GM12878 (cell line): Measurements from ENCODE around the gene KPNA1. TPM values are rescaled to one million over a fixed set of nuclear protein-coding genes. Genes with fewer than 3 reads are reported as not detected.

Source experiments
- ASH2L ChIP-seq: fragments of 300-600, 200-600 bp; sonication (generic); IDR thresholded peaks from 2 replicates; pipeline ENCODE4 v1.6.1; 2017; ENCODE audit warnings: low read depth, mild to moderate bottlenecking, borderline replicate concordance
- ATF3 ChIP-seq: IDR thresholded peaks from 2 replicates; pipeline ENCODE4 v1.6.1; 2011; ENCODE audit warnings: low read depth, mild to moderate bottlenecking, low read length, moderate library complexity, borderline replicate concordance; ENCODE audit errors: extremely low read depth
- BACH1 ChIP-seq: fragments of 450-650 bp; IDR thresholded peaks from 2 replicates; pipeline ENCODE4 v1.6.1; 2017; ENCODE audit warnings: mild to moderate bottlenecking, borderline replicate concordance
- CBFB ChIP-seq: IDR thresholded peaks from 2 replicates; pipeline ENCODE4 v1.6.1; 2016; ENCODE audit warnings: antibody characterized with exemption, low read depth
- CEBPB ChIP-seq, 2 experiments: fragments of 150-350 bp in 1 of 2; IDR thresholded peaks; 2 replicates each; pipeline ENCODE4 v1.6.1; 2012 to 2014; ENCODE audit warnings: low read depth in 2 of 2, low read length in 2 of 2, borderline replicate concordance in 1 of 2, inconsistent platforms in 1 of 2
- CHD2 ChIP-seq: IDR thresholded peaks from 2 replicates; pipeline ENCODE4 v1.6.1; 2011; ENCODE audit warnings: low read depth, low read length, improper control_type of control experiment, borderline replicate concordance
- CHD4 ChIP-seq: fragments of 200-600 bp; sonication (generic); IDR thresholded peaks from 2 replicates; pipeline ENCODE4 v1.6.1; 2016; ENCODE audit warnings: mild to moderate bottlenecking
- DPF2 ChIP-seq: fragments of 450-650 bp; IDR thresholded peaks from 2 replicates; pipeline ENCODE4 v1.6.1; 2017; ENCODE audit warnings: mild to moderate bottlenecking
- EED ChIP-seq: sonication (generic); IDR thresholded peaks from 2 replicates; pipeline ENCODE4 v1.6.1; 2016; ENCODE audit warnings: antibody characterized with exemption, low read depth
- EP300 ChIP-seq, 2 experiments: fragments of 150-350 bp in 1 of 2; IDR thresholded peaks; 2 replicates each; pipeline ENCODE4 v1.6.1; 2011 to 2012; ENCODE audit warnings: low read depth in 2 of 2, low read length in 2 of 2, borderline replicate concordance in 1 of 2, improper control_type of control experiment in 1 of 2, inconsistent platforms in 1 of 2; ENCODE audit not compliant: control insufficient read depth in 1 of 2
- GATAD2B ChIP-seq: fragments of 450-650 bp; conservative IDR thresholded peaks from 2 replicates; pipeline ENCODE4 v1.6.1; 2017; ENCODE audit warnings: low read depth, mild to moderate bottlenecking, moderate library complexity
- IKZF1 ChIP-seq: fragments of 450-650 bp; conservative IDR thresholded peaks from 2 replicates; pipeline ENCODE4 v1.6.1; 2017; ENCODE audit warnings: antibody characterized with exemption, mild to moderate bottlenecking
- NR2C1 ChIP-seq: fragments of 450-650 bp; IDR thresholded peaks from 2 replicates; pipeline ENCODE4 v1.6.1; 2017; ENCODE audit warnings: antibody characterized with exemption, mild to moderate bottlenecking, moderate library complexity
- PAX8 ChIP-seq: fragments of 450-650 bp; IDR thresholded peaks from 2 replicates; pipeline ENCODE4 v1.6.1; 2017; ENCODE audit warnings: mild to moderate bottlenecking, moderate library complexity
- PBX3 ChIP-seq: IDR thresholded peaks from 2 replicates; pipeline ENCODE4 v1.6.1; 2011; ENCODE audit warnings: mild to moderate bottlenecking, low read depth, low read length, moderate library complexity; ENCODE audit not compliant: insufficient replicate concordance
- POU2F2 ChIP-seq: IDR thresholded peaks from 3 replicates; pipeline ENCODE4 v1.6.1; 2011; ENCODE audit warnings: low read depth, mild to moderate bottlenecking, low read length, borderline replicate concordance
- RCOR1 ChIP-seq: conservative IDR thresholded peaks from 2 replicates; pipeline ENCODE4 v1.6.1; 2012; ENCODE audit warnings: low read depth, low read length, improper control_type of control experiment
- RELA ChIP-seq: fragments of 450-650 bp; IDR thresholded peaks from 2 replicates; pipeline ENCODE4 v1.8.0; 2014; ENCODE audit warnings: borderline replicate concordance; ENCODE audit not compliant: partially characterized antibody
- SRF ChIP-seq, 2 experiments: IDR thresholded peaks; 2 replicates each; pipeline ENCODE4 v1.6.1; 2011; ENCODE audit warnings: low read depth in 2 of 2, low read length in 2 of 2, mild to moderate bottlenecking in 1 of 2, moderate library complexity in 1 of 2
- STAT1 ChIP-seq: fragments of 450-650 bp; conservative IDR thresholded peaks from 2 replicates; pipeline ENCODE4 v1.6.1; 2014; ENCODE audit warnings: antibody characterized with exemption, mild to moderate bottlenecking
- SUPT20H ChIP-seq: IDR thresholded peaks from 2 replicates; pipeline ENCODE4 v1.6.1; 2011; ENCODE audit warnings: low read depth, mild to moderate bottlenecking, low read length, moderate library complexity, borderline replicate concordance; ENCODE audit not compliant: control insufficient read depth
- TCF12 ChIP-seq: IDR thresholded peaks from 2 replicates; pipeline ENCODE4 v1.6.1; 2011; ENCODE audit warnings: low read depth, mild to moderate bottlenecking, low read length
- ZNF217 ChIP-seq: fragments of 450-650 bp; IDR thresholded peaks from 2 replicates; pipeline ENCODE4 v1.6.1; 2017; ENCODE audit warnings: antibody characterized with exemption, mild to moderate bottlenecking
- ZNF24 ChIP-seq: fragments of 450-650 bp; IDR thresholded peaks from 2 replicates; pipeline ENCODE4 v1.6.1; 2017; ENCODE audit warnings: antibody characterized with exemption, mild to moderate bottlenecking
- ZNF384 ChIP-seq: IDR thresholded peaks from 2 replicates; pipeline ENCODE4 v1.6.1; 2012; ENCODE audit warnings: low read depth, mild to moderate bottlenecking, low read length, improper control_type of control experiment, borderline replicate concordance
- polyA plus RNA-seq, 11 experiments: library from polyadenylated mRNA; depleted of rRNA in 4 of 11; unstranded in 6 of 11; stranded (reverse) in 5 of 11; fragments of >200 nt; fragmentation: Nextera tagmentation in 4 of 11; fragmentation: Illumina TruSeq in 1 of 11; extraction: Ambion mirVana in 4 of 11; extraction: Trizol in 1 of 11; gene quantifications; 1 replicate in 1 of 11; 2 replicates in 10 of 11; pipeline versions ENCODE4 v1.2.1 to v1.2.3, GENCODE V29; 2011 to 2016; ENCODE audit warnings: inconsistent platforms in 2 of 11, missing spikeins in 2 of 11, low read depth in 1 of 11
- total RNA-seq, 4 experiments: library from RNA; depleted of rRNA in 3 of 4; stranded (reverse); fragments of >200 nt in 3 of 4; fragmentation: Illumina TruSeq in 1 of 4; extraction: Trizol in 1 of 4; gene quantifications; 2 replicates each; pipeline versions ENCODE4 v1.2.1 to v1.2.3, GENCODE V29; 2013 to 2021
- TF ChIP-seq, protein P1 (sequence below): fragments of 450-650 bp; IDR thresholded peaks from 2 replicates; pipeline ENCODE4 v1.6.1; 2016; ENCODE audit warnings: mild to moderate bottlenecking, moderate library complexity, borderline replicate concordance

KPNA1 gene
- total and polyA plus RNA-seq, 10 of the 15 experiments (the other 5 are each of a cell fraction or from before 2014, with no cell fraction given), result 8.5 to 52.7 (median 41.0) TPM

- TF ChIP-seq ATF3, result no peak
- TF ChIP-seq BACH1, result no peak
- TF ChIP-seq IKZF1, result no peak
- TF ChIP-seq, protein P1, sequence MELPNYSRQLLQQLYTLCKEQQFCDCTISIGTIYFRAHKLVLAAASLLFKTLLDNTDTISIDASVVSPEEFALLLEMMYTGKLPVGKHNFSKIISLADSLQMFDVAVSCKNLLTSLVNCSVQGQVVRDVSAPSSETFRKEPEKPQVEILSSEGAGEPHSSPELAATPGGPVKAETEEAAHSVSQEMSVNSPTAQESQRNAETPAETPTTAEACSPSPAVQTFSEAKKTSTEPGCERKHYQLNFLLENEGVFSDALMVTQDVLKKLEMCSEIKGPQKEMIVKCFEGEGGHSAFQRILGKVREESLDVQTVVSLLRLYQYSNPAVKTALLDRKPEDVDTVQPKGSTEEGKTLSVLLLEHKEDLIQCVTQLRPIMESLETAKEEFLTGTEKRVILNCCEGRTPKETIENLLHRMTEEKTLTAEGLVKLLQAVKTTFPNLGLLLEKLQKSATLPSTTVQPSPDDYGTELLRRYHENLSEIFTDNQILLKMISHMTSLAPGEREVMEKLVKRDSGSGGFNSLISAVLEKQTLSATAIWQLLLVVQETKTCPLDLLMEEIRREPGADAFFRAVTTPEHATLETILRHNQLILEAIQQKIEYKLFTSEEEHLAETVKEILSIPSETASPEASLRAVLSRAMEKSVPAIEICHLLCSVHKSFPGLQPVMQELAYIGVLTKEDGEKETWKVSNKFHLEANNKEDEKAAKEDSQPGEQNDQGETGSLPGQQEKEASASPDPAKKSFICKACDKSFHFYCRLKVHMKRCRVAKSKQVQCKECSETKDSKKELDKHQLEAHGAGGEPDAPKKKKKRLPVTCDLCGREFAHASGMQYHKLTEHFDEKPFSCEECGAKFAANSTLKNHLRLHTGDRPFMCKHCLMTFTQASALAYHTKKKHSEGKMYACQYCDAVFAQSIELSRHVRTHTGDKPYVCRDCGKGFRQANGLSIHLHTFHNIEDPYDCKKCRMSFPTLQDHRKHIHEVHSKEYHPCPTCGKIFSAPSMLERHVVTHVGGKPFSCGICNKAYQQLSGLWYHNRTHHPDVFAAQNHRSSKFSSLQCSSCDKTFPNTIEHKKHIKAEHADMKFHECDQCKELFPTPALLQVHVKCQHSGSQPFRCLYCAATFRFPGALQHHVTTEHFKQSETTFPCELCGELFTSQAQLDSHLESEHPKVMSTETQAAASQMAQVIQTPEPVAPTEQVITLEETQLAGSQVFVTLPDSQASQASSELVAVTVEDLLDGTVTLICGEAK, result no peak
- TF ChIP-seq PBX3, result no peak
- TF ChIP-seq ZNF24, result no peak
- TF ChIP-seq EED, result no peak
- TF ChIP-seq SRF (IDR thresholded peaks at IDR 0.05; ENCODE audit: low read depth in 2 of 2, low read length in 2 of 2), result no peak
- no peak for TF ChIP-seq GATAD2B
- no peak for TF ChIP-seq PAX8
- no peak for TF ChIP-seq STAT1
- no peak for TF ChIP-seq DPF2
- TF ChIP-seq CHD4, result no peak
- TF ChIP-seq TCF12, result no peak
- TF ChIP-seq ZNF384, result no peak
- no peak for TF ChIP-seq RELA
- TF ChIP-seq POU2F2, result no peak
- no peak for TF ChIP-seq SUPT20H
- TF ChIP-seq CHD2, result no peak
- no peak for TF ChIP-seq ZNF217
- TF ChIP-seq EP300 (IDR thresholded peaks at IDR 0.05; ENCODE audit: borderline replicate concordance in 1 of 2, control insufficient read depth in 1 of 2, low read depth in 2 of 2, low read length in 2 of 2), result no peak
- no peak for TF ChIP-seq NR2C1
- no peak for TF ChIP-seq CBFB
- TF ChIP-seq ASH2L, result no peak
- TF ChIP-seq RCOR1, result no peak
- no peak for TF ChIP-seq CEBPB (IDR thresholded peaks at IDR 0.05; ENCODE audit: borderline replicate concordance in 1 of 2, low read depth in 2 of 2, low read length in 2 of 2)
Measured at GRCh38 chr3:122427857-122428471, 86.8 kb downstream of the KPNA1 start (continued).
